ENCODE measurements around the gene CCDC177. TPM values are rescaled to one million over a fixed set of nuclear protein-coding genes. Genes with fewer than 3 reads are reported as not detected.
"Not testable (repeated sequence)": the region's sequence is repeated elsewhere in the genome, so short reads cannot be mapped to it uniquely, and the experiment has no call there.

CCDC177 gene
- total and polyA plus RNA-seq, 2 donors (not counting 1 experiment from before 2014, with no cell fraction given), result not detected

GRCh38 chr14:69600304-69600891 lies 25.7 kb upstream of the CCDC177 start:
- TF ChIP-seq CTCF (conservative IDR thresholded peaks at IDR 0.05 in 1 of 2, IDR thresholded peaks at IDR 0.05 in 1 of 2; ENCODE audit: low read depth in 1 of 2, low read length in 2 of 2), result no peak
- no peak for TF ChIP-seq EZH2 (IDR thresholded peaks at IDR 0.05; ENCODE audit: low read length, missing control alignments)
- H3K4me2 ChIP-seq (ENCODE audit: extremely low read depth, insufficient read depth, low read length), result no peak overlapping the region
- no peaks in the 10 kb centered on the region for H3K9me3 ChIP-seq (ENCODE audit: control insufficient read depth, insufficient read depth, low read depth, low read length)
- H3K9ac ChIP-seq (ENCODE audit: insufficient read depth, low read length), result no peak overlapping the region
- H2AFZ ChIP-seq (ENCODE audit: low read length), result no peak overlapping the region
- H4K20me1 ChIP-seq (ENCODE audit: control insufficient read depth, extremely low read depth, insufficient read depth, low read length), result no peaks in the 10 kb centered on the region
- H3K27me3 ChIP-seq (ENCODE audit: control insufficient read depth, insufficient read depth, low read length), result no peaks in the 10 kb centered on the region
- H3K36me3 ChIP-seq (ENCODE audit: control insufficient read depth, insufficient read depth, low read length), result no peaks in the 10 kb centered on the region
- H3K4me1 ChIP-seq (ENCODE audit: control insufficient read depth, extremely low read depth, insufficient read depth, low read length), result no peaks in the 10 kb centered on the region
- H3K27ac ChIP-seq (ENCODE audit: insufficient read depth, low read length), result no peak overlapping the region
- H3K4me3 ChIP-seq (replicated peaks in 1 of 4; ENCODE audit: control extremely low read depth in 1 of 4, insufficient read depth in 1 of 4, low read depth in 3 of 4, low read length in 4 of 4), result no peak overlapping the region
- DNase-seq (ENCODE audit: low read depth in 2 of 2), result no peak
- no peaks in the 10 kb centered on the region for H3K79me2 ChIP-seq (ENCODE audit: control insufficient read depth, insufficient read depth, low read length)

- not testable (repeated sequence) for H3K27me3 ChIP-seq (ENCODE audit: control insufficient read depth, insufficient read depth, low read length); H3K4me3 ChIP-seq (replicated peaks in 1 of 4; ENCODE audit: control extremely low read depth in 1 of 4, insufficient read depth in 1 of 4, low read depth in 3 of 4, low read length in 4 of 4); H3K4me2 ChIP-seq (ENCODE audit: extremely low read depth, insufficient read depth, low read length); H3K36me3 ChIP-seq (ENCODE audit: control insufficient read depth, insufficient read depth, low read length); H4K20me1 ChIP-seq (ENCODE audit: control insufficient read depth, extremely low read depth, insufficient read depth, low read length); H3K4me1 ChIP-seq (ENCODE audit: control insufficient read depth, extremely low read depth, insufficient read depth, low read length); H3K79me2 ChIP-seq (ENCODE audit: control insufficient read depth, insufficient read depth, low read length); H3K27ac ChIP-seq (ENCODE audit: insufficient read depth, low read length); DNase-seq (ENCODE audit: low read depth in 2 of 2); H3K9ac ChIP-seq (ENCODE audit: insufficient read depth, low read length); H2AFZ ChIP-seq (ENCODE audit: low read length); H3K9me3 ChIP-seq (ENCODE audit: control insufficient read depth, insufficient read depth, low read depth, low read length)
These were observed 24.8 kb upstream of the CCDC177 start for GRCh38 chr14:69599431-69599830.

- Histone ChIP-seq H3K9ac (ENCODE audit: insufficient read depth, low read length) (no peak overlapping the region), H3K4me1 (ENCODE audit: control insufficient read depth, extremely low read depth, insufficient read depth, low read length) (no peaks in the 10 kb centered on the region), H3K4me2 (ENCODE audit: extremely low read depth, insufficient read depth, low read length) (no peak overlapping the region), H3K4me3 (replicated peaks in 1 of 4; ENCODE audit: control extremely low read depth in 1 of 4, insufficient read depth in 1 of 4, low read depth in 3 of 4, low read length in 4 of 4) (no peak overlapping the region), H3K9me3 (ENCODE audit: control insufficient read depth, insufficient read depth, low read depth, low read length) (no peaks in the 10 kb centered on the region), H3K27me3 (ENCODE audit: control insufficient read depth, insufficient read depth, low read length) (no peaks in the 10 kb centered on the region), H3K27ac (ENCODE audit: insufficient read depth, low read length) (no peak overlapping the region), H3K79me2 (ENCODE audit: control insufficient read depth, insufficient read depth, low read length) (no peaks in the 10 kb centered on the region), H4K20me1 (ENCODE audit: control insufficient read depth, extremely low read depth, insufficient read depth, low read length) (no peaks in the 10 kb centered on the region), H2AFZ (ENCODE audit: low read length) (no peak overlapping the region), H3K36me3 (ENCODE audit: control insufficient read depth, insufficient read depth, low read length) (no peaks in the 10 kb centered on the region)
- TF ChIP-seq EZH2 (IDR thresholded peaks at IDR 0.05; ENCODE audit: low read length, missing control alignments) (no peak), CTCF (conservative IDR thresholded peaks at IDR 0.05 in 1 of 2, IDR thresholded peaks at IDR 0.05 in 1 of 2; ENCODE audit: low read depth in 1 of 2, low read length in 2 of 2) (no peak)
- DNase-seq (ENCODE audit: low read depth in 2 of 2), result no peak
These were observed 20.7 kb upstream of the CCDC177 start for GRCh38 chr14:69595336-69595735.

Data from fibroblast of lung (primary cell).